HG02623 (cell line): ENCODE data around the gene RTP5.
"Not testable (repeated sequence)": the region's sequence is repeated elsewhere in the genome, so short reads cannot be mapped to it uniquely, and the experiment has no call there.

ENCODE experiments used
- ATAC-seq: cut with Tn5 transposase; IDR thresholded peaks from one replicate; pipeline ENCODE4 v1.9.1; 2021; ENCODE audit warnings: moderate library complexity; ENCODE audit not compliant: unreplicated experiment

Gene RTP5

DNA sequence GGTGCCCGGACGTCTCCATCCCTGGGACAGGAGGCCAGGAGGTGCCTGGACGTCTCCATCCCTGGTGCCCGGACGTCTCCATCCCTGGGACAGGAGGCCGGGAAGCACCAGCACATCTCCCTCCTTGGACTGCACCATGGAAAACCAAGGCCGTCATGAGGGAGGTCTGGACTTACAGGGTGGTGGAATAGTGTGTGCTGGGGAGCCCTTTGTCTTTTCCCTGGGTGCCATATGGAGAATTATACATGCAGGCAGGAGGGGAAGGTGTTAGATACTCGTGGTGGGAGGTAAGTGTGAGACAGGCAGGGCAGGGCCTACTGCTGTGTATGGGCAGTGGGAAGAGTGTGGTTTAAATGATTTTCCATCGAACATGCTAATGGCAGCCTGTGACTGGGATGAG, 52.9 kb downstream of the RTP5 start:
- ATAC-seq, result no peak

DNA sequence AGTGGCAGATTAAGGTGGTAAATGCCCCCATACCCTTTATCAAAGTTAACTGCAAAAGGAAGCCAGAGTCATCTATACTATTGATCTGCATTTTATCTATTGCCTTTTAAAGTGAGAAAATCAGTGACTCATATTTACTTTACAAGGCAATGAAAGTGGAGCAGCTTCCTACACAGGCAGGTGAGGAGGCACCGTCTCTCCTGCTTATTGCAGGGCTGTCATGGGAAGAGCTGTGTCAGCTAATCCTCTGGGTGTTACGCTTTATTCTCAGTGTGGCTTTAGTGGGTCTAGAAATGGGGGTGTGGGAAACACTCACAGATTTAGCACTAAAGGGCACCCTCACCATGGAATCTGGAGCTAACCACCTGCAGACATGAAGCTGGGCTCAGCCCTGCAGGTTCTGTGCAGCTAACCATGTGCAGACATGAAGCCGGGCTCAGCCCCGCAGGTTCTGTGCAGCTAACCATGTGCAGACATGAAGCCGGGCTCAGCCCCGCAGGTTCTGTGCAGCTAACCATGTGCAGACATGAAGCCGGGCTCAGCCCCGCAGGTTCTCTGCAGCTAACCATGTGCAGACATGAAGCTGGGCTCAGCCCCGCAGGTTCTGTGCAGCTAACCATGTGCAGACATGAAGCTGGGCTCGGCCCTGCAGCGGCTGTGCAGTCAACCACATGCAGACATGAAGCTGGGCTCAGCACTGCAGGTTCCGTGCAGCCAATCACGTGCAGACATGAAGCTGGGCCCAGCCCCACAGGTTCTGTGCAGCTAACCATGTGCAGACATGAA, 53.5 kb downstream of the RTP5 start:
- ATAC-seq, result not testable (repeated sequence)
